HL-60 (cell line): ENCODE measurements around the gene CASQ2.

Source experiments
- DNase-seq, 2 experiments: peaks; one replicate each; pipeline ENCODE4 v3.0.0-alpha.2; 2010 to 2020; ENCODE audit warnings: low read depth in 1 of 2, low spot score in 1 of 2
- H3K27ac ChIP-seq: fragments of 250-450 bp; sonication (Bioruptor Pico); replicated peaks from 2 replicates; pipeline ENCODE4 v1.5.1; 2020; ENCODE audit warnings: mild to moderate bottlenecking, moderate library complexity
- H3K27me3 ChIP-seq: fragments of 250-450 bp; sonication (Bioruptor Pico); 2 replicates; pipeline ENCODE4 v1.5.1; 2021; ENCODE audit warnings: mild to moderate bottlenecking, moderate library complexity; ENCODE audit not compliant: insufficient read depth, poor library complexity, severe bottlenecking
- H3K4me3 ChIP-seq: replicated peaks from 2 replicates; pipeline ENCODE4 v1.5.1; 2011; ENCODE audit warnings: mild to moderate bottlenecking, control low read depth, low read length; ENCODE audit not compliant: insufficient read depth
- CTCF ChIP-seq: IDR thresholded peaks from one replicate; pipeline ENCODE4 v1.5.1; 2011; ENCODE audit warnings: low read length, control low read depth, inconsistent platforms; ENCODE audit not compliant: insufficient read depth
- GABPA ChIP-seq: IDR thresholded peaks from 2 replicates; pipeline ENCODE4 v1.6.1; 2012; ENCODE audit warnings: low read depth
- POLR2AphosphoS5 ChIP-seq: IDR thresholded peaks from 2 replicates; pipeline ENCODE4 v1.6.1; 2012; ENCODE audit warnings: low read depth
- REST ChIP-seq: IDR thresholded peaks from 2 replicates; pipeline ENCODE4 v1.6.1; 2012; ENCODE audit warnings: low read depth; ENCODE audit not compliant: insufficient replicate concordance
- SPI1 ChIP-seq: IDR thresholded peaks from 2 replicates; pipeline ENCODE4 v1.6.1; 2012; ENCODE audit warnings: low read depth, mild to moderate bottlenecking, borderline replicate concordance

Gene CASQ2

GRCh38 chr1:115656461-115657077 lies 111.9 kb downstream of the CASQ2 start:
- no peak overlapping the region for H3K4me3 ChIP-seq
- DNase-seq: no peak
- no peak overlapping the region for H3K27ac ChIP-seq
- no peaks in the 10 kb centered on the region for H3K27me3 ChIP-seq
- TF ChIP-seq POLR2AphosphoS5: no peak
- TF ChIP-seq CTCF: no peak
- TF ChIP-seq GABPA: no peak
- TF ChIP-seq SPI1: no peak
- TF ChIP-seq REST: no peak

GRCh38 chr1:115655916-115656315 lies 112.6 kb downstream of the CASQ2 start:
- no peak for DNase-seq
- Histone ChIP-seq H3K4me3 (no peak overlapping the region), H3K27me3 (no peaks in the 10 kb centered on the region), H3K27ac (no peak overlapping the region)
- TF ChIP-seq CTCF (no peak), GABPA (no peak), REST (no peak), SPI1 (no peak), POLR2AphosphoS5 (no peak)

- DNase-seq: no peak
- Histone ChIP-seq H3K27me3 (no peaks in the 10 kb centered on the region), H3K27ac (no peak overlapping the region), H3K4me3 (no peak overlapping the region)
- TF ChIP-seq CTCF: no peak
- TF ChIP-seq POLR2AphosphoS5: no peak
Measured at GRCh38 chr1:115655306-115655663, 113.2 kb downstream of the CASQ2 start.

GRCh38 chr1:115654663-115655305 lies 113.7 kb downstream of the CASQ2 start:
- TF ChIP-seq REST (no peak), CTCF (no peak), SPI1 (no peak), POLR2AphosphoS5 (no peak), GABPA (no peak)
- DNase-seq: no peak
- H3K4me3 ChIP-seq: no peak overlapping the region
- no peaks in the 10 kb centered on the region for H3K27me3 ChIP-seq
- no peak overlapping the region for H3K27ac ChIP-seq
